Measurements from ENCODE around the gene HHLA2.

The HHLA2 gene

GRCh38 chr3:108300103-108300849, 3.9 kb downstream of the HHLA2 start:
- DNase-seq, result no peak

- DNase-seq, result no peak
Measured at GRCh38 chr3:108301695-108302404, 5.5 kb downstream of the HHLA2 start.

DNA sequence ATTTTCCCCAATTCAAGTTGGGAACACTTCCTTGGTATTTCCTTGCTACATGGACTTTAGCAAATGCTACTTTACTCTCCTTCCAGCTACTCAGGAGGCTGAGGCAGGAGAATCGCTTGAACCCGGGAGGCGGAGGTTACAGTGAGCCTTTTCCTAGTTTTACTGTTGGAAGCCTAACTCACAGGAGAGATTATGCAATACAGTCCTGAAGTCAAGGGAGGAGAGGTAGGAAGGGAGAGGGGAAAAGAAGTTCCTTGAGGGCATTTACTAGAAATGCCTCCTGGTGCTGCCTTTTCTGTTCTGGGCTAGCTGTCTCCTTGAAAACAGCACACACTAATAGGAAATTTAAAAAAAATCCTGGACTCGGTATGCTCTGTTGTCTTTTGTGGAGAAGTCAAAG, 6.2 kb downstream of the HHLA2 start:
- DNase-seq, result no peak

DNA sequence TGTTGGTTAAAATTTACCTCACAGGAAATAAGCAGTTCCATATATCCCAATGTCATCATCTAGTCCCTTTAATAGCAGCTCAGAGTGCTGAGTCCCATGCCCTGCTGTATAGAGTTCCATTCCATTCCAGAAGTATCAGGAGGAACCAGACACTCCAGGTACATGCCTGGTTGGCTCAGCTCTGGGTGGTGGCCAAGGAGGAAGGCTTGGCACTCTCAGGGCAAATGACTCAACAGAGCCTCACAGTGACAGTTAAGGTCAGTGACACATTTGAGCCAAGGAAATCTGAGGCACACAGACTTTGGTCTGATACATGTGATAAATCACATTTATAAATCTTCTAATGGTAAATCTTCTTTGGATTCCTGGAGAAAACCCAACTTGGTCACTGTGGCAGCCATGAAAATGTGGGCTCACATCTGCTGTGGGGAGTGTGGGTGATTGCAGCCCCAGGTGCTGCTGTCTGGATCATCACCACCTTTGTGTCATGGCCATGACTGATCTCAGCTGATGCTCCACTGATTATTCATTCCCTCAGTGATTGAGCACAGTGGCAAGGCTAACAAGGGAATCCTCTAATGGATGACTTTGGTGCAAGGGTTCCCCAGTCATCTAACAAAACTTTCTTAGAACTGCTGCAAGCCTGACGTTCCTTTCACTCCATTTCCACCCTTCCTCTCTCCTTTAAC, 9.3 kb downstream of the HHLA2 start:
- no peak for DNase-seq

DNA sequence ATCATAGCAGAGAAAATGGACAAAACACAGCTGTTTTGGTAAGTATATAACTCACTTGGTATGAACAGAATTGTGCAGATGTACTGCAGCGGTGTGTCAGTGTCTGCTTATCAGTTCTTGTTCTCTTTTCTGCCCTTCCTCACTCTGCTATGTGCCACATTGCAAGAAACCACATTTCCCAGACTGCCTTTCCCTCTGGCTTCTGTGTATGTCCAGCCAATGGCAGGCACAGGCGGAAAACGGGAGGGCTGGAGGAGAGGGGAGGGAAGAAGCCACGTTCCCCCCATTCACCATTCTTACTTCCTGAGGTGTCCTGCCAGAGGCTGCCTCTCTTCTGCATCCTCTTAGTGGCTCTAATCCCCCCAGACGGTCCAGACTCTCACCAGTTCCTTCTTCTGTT, 15.4 kb downstream of the HHLA2 start:
- DNase-seq, result no peak

GRCh38 chr3:108312656-108313055, 16.3 kb downstream of the HHLA2 start:
- no peak for DNase-seq

DNA sequence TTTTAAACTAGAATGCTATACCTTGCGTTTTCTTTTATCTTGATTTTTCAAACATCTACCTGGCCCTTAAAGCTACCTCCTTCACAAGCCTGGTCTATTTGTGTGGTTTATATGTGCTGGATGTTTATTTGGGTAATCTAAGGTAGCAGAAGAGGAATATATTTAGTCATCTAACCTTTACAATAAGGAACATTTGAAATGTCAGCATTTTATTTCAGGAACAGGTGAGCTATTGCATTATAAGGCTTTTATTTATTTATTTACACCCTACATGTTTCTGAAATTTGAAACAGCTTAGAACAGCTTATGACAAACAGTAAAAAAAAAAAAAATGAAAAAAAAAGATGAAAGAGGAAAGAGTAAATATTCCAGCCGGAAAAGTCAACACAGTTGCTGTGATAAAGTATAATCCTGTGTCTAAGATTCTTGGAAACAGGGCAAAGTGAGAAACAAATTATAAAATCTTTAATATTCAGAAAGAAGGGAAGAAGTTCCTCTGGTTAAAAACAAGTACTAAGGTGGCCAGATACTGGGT, 19.5 kb downstream of the HHLA2 start:
- no peak for DNase-seq

- no peak for DNase-seq
Measured at GRCh38 chr3:108319428-108320082, 23.2 kb downstream of the HHLA2 start.

DNA sequence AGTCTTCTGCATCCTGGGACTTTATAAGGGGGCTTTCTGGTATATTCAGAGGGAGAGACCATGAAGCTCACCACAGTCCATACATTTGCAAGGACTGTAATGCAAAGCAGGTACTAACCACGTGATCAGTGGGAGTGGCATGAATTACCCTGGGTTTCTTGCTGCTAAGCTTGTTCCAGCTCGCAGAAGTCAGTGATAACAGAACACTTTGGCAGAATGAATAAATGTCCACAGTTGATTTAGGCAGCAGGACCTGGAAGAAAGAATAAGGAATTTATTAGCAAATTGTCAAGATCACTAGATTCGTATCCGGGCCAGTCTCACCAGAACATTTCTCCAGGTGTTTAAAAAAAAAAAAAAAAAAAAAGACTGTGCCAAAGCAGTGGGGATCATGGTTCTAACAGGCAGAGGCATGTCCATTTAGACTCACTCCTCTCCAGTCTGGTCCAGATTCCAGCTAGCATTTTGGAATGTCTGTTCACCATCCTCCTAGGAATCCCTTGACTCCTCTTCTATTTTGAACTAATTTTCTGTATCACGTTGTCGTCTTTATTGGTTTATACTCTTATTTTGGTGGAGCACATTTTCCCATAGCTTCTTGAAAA, 24.5 kb downstream of the HHLA2 start:
- no peak for DNase-seq

GRCh38 chr3:108322352-108322751, 26.0 kb downstream of the HHLA2 start:
- DNase-seq, result no peak

- no peak for DNase-seq
Measured at GRCh38 chr3:108324177-108324576, 27.8 kb downstream of the HHLA2 start.

GRCh38 chr3:108327168-108327567, 30.8 kb downstream of the HHLA2 start:
- no peak for DNase-seq

DNA sequence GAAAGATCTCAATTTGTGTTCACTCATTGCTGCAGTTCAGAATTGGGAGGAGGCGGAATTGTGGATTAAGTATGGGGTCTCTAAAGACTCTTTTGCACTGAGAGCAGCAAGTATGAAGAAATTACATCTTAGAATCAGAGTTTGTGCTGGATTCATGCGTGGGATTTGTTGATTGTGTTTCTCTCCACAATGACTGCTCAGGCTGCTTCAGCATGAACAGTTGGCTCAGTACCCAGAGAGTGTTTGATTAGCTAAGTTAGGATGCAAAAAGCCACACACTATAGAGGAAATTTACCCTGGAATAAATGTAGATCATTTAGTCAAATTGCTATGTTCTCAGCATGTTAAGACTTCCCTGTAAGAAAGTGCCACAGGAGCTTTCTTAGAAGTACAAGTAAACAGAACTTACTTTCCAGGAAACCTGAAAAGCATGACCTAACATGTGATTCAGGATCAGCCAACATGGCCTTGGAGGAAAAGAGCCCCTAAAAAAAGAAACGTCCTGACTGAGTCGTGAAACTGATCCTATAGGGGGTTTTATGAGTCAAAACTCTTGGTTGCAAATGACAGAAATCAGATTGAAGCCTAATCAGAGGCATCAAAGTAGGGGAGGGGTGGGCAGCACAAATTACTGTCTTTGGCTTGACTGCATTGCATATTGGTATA, 32.6 kb downstream of the HHLA2 start:
- DNase-seq, result no peak

- DNase-seq, result no peak
Measured at GRCh38 chr3:108329508-108329907, 33.2 kb downstream of the HHLA2 start.

GRCh38 chr3:108329947-108330346, 33.6 kb downstream of the HHLA2 start:
- no peak for DNase-seq

- DNase-seq, result no peak
Measured at GRCh38 chr3:108331792-108332191, 35.4 kb downstream of the HHLA2 start.

DNA sequence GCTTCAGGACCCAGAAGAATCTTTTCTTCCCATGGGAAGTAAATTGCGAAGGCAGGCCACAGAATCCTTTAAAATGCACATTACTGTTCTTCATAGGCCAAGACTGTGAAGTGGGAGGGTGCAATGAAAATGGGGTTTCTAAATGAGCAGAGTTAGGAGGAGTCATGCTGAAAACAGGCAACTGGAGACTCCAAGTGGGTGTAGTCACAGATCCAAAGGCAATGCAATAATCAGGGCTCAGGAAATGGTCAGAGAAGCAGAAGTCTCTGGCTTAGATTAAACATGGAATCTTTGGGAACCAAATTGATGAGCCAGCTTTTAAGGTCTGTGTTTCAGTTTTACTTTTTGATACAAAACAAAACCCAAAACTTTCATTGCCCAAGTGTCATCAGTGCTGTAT, 37.6 kb downstream of the HHLA2 start:
- DNase-seq, result no peak

- no peak for DNase-seq
Measured at GRCh38 chr3:108334701-108335100, 38.4 kb downstream of the HHLA2 start.

DNA sequence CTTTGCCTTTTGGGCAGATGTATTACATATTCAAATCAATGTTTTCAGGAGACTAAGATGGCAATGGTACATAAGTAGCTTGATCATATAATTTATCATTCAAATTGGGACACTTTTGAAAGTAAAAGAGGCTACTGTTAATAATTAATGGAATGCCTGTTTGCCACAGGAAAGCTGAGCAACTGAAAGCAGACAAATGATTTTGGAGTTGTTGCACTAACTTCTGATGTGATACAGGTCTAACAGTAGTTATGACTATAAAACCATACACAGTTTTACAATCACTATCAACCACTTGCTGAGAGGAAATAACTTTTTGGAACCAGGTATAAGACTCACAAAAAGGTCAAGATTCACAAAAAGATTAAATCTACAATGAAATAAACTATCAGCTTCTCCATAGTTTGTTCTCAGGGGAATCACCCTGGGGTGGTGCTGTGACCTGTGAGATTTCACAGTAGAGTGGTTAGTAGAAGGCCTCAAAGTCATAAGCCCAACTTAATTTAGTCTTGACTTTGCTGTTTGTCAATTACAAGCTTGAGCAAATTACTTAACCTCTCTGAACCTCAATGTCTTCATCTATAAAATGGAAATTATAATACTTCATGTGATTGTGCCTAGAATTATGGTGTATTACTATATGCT, 42.7 kb downstream of the HHLA2 start:
- DNase-seq, result no peak

- no peak for DNase-seq
Measured at GRCh38 chr3:108341911-108342310, 45.6 kb downstream of the HHLA2 start.

GRCh38 chr3:108342837-108343486, 46.6 kb downstream of the HHLA2 start:
- no peak for DNase-seq
